ENCODE data around the gene GMDS.

DNA sequence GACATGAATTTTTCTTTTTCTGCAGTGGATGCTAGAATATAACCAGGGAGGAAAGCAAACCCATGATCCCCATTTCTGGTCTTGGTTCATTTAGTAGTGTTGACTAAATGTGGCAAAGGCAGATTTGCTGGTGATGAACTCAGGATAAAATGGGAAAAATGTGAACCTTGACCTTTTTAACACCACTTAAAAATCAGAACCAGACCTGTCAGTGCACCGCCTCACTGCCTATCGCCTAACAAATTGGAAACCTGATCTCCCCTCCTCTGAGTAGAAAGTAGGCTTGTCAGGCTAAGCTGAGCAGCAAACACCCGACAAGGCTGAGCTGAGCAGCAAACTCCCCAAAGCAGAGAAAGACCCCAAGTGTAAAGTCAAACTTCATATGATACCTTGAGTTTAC, 380.9 kb downstream of the GMDS start:
- no peak for TF ChIP-seq CTCF (optimal IDR thresholded peaks at IDR 0.05 in 1 of 3, IDR thresholded peaks at IDR 0.05 in 1 of 3, conservative IDR thresholded peaks at IDR 0.05 in 1 of 3; ENCODE audit: extremely low read depth in 1 of 3, insufficient read depth in 2 of 3, low read length in 3 of 3)
- TF ChIP-seq EZH2 (IDR thresholded peaks at IDR 0.05; ENCODE audit: low read length), result no peak

All from keratinocyte (primary cell).